Measurements from ENCODE around the gene STK35. TPM values are rescaled to one million over a fixed set of nuclear protein-coding genes. Genes with fewer than 3 reads are reported as not detected.
"Not testable (repeated sequence)": the region's sequence is repeated elsewhere in the genome, so short reads cannot be mapped to it uniquely, and the experiment has no call there.

The STK35 gene
- total RNA-seq, 1 donor from 2014 or later, result 20.0 TPM

DNA sequence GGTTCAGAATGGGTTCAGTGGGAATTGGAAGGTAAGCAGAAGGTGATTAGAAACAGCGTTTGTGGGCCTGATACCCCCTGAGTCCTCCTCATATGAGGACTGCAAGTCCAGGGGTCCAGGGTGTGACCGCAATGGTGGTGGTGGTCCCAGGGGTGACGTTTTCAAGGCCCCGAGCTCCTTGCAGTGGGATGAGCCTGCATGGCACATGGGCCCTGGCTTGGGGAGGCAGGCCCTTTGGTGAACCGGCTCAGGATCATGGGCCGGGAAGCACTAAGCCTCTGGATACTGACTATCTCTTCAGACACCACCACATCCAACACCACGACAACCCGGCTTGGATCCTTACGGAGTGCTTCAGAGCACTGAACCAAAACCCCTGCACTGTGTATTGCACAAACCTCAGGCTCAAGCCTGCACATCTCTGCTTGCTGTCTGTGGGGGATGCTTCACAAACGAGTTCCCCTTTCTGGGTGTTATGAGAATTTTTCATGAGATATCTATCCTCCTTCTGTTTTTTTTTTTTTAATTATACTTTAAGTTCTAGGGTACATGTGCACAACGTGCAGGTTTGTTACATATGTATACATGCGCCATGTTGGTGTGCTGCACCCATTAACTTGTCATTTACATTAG is 67.9 kb downstream of the STK35 start:
- DNase-seq (ENCODE audit: low read depth) (no peak), FAIRE-seq (no peak)
- TF ChIP-seq, protein P1, sequence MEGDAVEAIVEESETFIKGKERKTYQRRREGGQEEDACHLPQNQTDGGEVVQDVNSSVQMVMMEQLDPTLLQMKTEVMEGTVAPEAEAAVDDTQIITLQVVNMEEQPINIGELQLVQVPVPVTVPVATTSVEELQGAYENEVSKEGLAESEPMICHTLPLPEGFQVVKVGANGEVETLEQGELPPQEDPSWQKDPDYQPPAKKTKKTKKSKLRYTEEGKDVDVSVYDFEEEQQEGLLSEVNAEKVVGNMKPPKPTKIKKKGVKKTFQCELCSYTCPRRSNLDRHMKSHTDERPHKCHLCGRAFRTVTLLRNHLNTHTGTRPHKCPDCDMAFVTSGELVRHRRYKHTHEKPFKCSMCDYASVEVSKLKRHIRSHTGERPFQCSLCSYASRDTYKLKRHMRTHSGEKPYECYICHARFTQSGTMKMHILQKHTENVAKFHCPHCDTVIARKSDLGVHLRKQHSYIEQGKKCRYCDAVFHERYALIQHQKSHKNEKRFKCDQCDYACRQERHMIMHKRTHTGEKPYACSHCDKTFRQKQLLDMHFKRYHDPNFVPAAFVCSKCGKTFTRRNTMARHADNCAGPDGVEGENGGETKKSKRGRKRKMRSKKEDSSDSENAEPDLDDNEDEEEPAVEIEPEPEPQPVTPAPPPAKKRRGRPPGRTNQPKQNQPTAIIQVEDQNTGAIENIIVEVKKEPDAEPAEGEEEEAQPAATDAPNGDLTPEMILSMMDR (IDR thresholded peaks at IDR 0.05; ENCODE audit: insufficient read depth, low read length, severe bottlenecking), result no peak
- H3K4me3 ChIP-seq (ENCODE audit: low read depth, low read length), result no peak overlapping the region
- no peaks in the 10 kb centered on the region for H3K27me3 ChIP-seq (ENCODE audit: control insufficient read depth, insufficient read depth, low read length)
- H3K36me3 ChIP-seq (ENCODE audit: control insufficient read depth, insufficient read depth, low read length), result no peaks in the 10 kb centered on the region

DNA sequence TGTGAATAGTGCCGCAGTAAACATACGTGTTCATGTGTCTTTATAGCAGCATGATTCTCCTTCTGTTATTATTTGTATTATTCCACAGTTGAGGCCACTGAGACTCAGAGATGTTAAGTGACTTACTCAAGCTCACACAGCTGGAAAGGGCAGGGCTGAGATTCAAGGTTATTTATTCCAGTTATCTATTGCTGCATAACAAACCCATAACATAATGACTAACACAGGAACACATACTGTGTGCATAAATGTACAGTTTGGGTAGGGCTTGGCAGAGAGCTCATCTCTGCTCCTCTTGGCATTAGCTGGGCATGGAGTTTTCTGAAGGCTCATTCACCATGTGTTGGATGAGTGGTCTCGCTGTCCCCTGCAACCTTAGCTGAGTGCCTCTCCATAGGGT is 68.8 kb downstream of the STK35 start:
- H3K36me3 ChIP-seq (ENCODE audit: control insufficient read depth, insufficient read depth, low read length), result no peaks in the 10 kb centered on the region
- no peaks in the 10 kb centered on the region for H3K27me3 ChIP-seq (ENCODE audit: control insufficient read depth, insufficient read depth, low read length)
- H3K4me3 ChIP-seq (ENCODE audit: low read depth, low read length), result no peak overlapping the region
- FAIRE-seq, result no peak
- TF ChIP-seq, protein P1 (IDR thresholded peaks at IDR 0.05; ENCODE audit: insufficient read depth, low read length, severe bottlenecking), result no peak
- no peak for DNase-seq (ENCODE audit: low read depth)

DNA sequence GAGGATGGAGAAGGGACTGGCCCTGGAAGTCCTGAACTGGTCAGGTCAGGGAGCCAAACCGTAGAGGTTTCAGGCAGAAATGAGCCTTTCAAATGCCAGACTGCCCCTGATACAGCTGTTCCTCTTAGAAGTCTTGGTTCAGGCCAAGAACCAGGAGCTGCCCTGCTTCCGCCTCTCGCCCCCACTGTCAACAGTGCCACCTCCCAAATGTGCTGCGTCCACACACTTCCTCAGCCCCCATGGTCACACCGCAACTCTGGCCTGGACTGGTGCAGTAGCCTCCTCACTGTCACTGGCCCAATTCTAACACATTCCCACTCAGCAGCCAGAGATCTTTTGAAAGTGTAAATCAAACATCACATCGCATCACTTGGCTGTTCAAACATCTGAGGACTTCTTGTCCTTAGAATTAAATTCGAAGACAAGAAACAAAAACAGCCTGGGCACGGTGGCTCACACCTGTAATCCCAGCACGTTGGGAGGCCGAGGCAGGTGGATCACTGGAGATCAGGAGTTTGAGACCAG is 69.7 kb downstream of the STK35 start:
- no peak for FAIRE-seq
- no peaks in the 10 kb centered on the region for H3K27me3 ChIP-seq (ENCODE audit: control insufficient read depth, insufficient read depth, low read length)
- TF ChIP-seq, protein P1 (IDR thresholded peaks at IDR 0.05; ENCODE audit: insufficient read depth, low read length, severe bottlenecking), result no peak
- no peak for DNase-seq (ENCODE audit: low read depth)
- no peak overlapping the region for H3K4me3 ChIP-seq (ENCODE audit: low read depth, low read length)
- H3K36me3 ChIP-seq (ENCODE audit: control insufficient read depth, insufficient read depth, low read length), result no peaks in the 10 kb centered on the region

GRCh38 chr20:2171840-2172239 is 70.2 kb downstream of the STK35 start:
- H3K36me3 ChIP-seq (ENCODE audit: control insufficient read depth, insufficient read depth, low read length); H3K4me3 ChIP-seq (ENCODE audit: low read depth, low read length); FAIRE-seq; DNase-seq (ENCODE audit: low read depth); H3K27me3 ChIP-seq (ENCODE audit: control insufficient read depth, insufficient read depth, low read length): not testable (repeated sequence)

GRCh38 chr20:2172305-2173175 is 70.9 kb downstream of the STK35 start:
- Histone ChIP-seq H3K4me3 (ENCODE audit: low read depth, low read length) (no peak overlapping the region), H3K27me3 (ENCODE audit: control insufficient read depth, insufficient read depth, low read length) (peaks cover 1% of the 10 kb centered on the region), H3K36me3 (ENCODE audit: control insufficient read depth, insufficient read depth, low read length) (no peaks in the 10 kb centered on the region)
- DNase-seq (ENCODE audit: low read depth), result peak; percentile 24
- TF ChIP-seq, protein P1 (IDR thresholded peaks at IDR 0.05; ENCODE audit: insufficient read depth, low read length, severe bottlenecking), result peak; percentile 93
- no peak for FAIRE-seq

- Histone ChIP-seq H3K4me3 (ENCODE audit: low read depth, low read length) (no peak overlapping the region), H3K27me3 (ENCODE audit: control insufficient read depth, insufficient read depth, low read length) (peaks cover 1% of the 10 kb centered on the region), H3K36me3 (ENCODE audit: control insufficient read depth, insufficient read depth, low read length) (no peaks in the 10 kb centered on the region)
- DNase-seq (ENCODE audit: low read depth) (no peak), FAIRE-seq (no peak)
- TF ChIP-seq, protein P1 (IDR thresholded peaks at IDR 0.05; ENCODE audit: insufficient read depth, low read length, severe bottlenecking), result no peak
Observed at GRCh38 chr20:2173186-2173585, 71.6 kb downstream of the STK35 start.
